Ascending aorta (tissue), 2 donors: Measurements from ENCODE around the gene APBB1IP. TPM values are rescaled to one million over a fixed set of nuclear protein-coding genes. Genes with fewer than 3 reads are reported as not detected.
"Not testable (repeated sequence)": the region's sequence is repeated elsewhere in the genome, so short reads cannot be mapped to it uniquely, and the experiment has no call there.

Experiments
- DNase-seq, 2 donors: peaks; one replicate each; pipeline ENCODE4 v3.0.0-alpha.2; 2019; ENCODE audit warnings: low spot score in 2 of 2
- H3K27ac ChIP-seq, 2 donors: fragments of 200-600 bp; sonication (generic); one replicate each; pipeline ENCODE4 v1.5.1; 2016 to 2017; ENCODE audit warnings: mild to moderate bottlenecking in 1 of 2
- H3K27me3 ChIP-seq: fragments of 200-600 bp; sonication (generic); one replicate; pipeline ENCODE4 v1.5.1; 2017
- H3K36me3 ChIP-seq, 2 donors: fragments of 200-600 bp; sonication (generic); one replicate each; pipeline ENCODE4 v1.5.1; 2016
- H3K4me1 ChIP-seq, 2 donors: fragments of 200-600 bp; sonication (generic); one replicate each; pipeline ENCODE4 v1.5.1; 2016 to 2017; ENCODE audit warnings: mild to moderate bottlenecking in 1 of 2
- H3K4me3 ChIP-seq, 2 donors: fragments of 200-600 bp; sonication (generic); one replicate each; pipeline ENCODE4 v1.5.1; 2016 to 2017; ENCODE audit warnings: mild to moderate bottlenecking in 1 of 2
- H3K9me3 ChIP-seq, 2 donors: fragments of 200-600 bp; sonication (generic); one replicate each; pipeline ENCODE4 v1.5.1; 2016
- intact Hi-C: fragments of 100-400 bp; cut with DNase I; formaldehyde crosslinking; loops from one replicate; pipeline ENCODE4 v1.15.1; 2023
- total RNA-seq: library from RNA; depleted of rRNA; stranded (reverse); fragments of >200 nt; gene quantifications from one replicate; pipeline ENCODE4 v1.1.0, GENCODE V29; 2016
- TF ChIP-seq, protein P1 (sequence below), 3 experiments: fragments of 200-600 bp in 2 of 3; fragments of 450-650 bp in 1 of 3; sonication (generic) in 2 of 3; IDR thresholded peaks; one replicate each; pipeline ENCODE4 v1.5.1; 2016 to 2019; ENCODE audit warnings: antibody characterized with exemption in 3 of 3, mild to moderate bottlenecking in 1 of 3, moderate library complexity in 1 of 3

Gene APBB1IP
- total RNA-seq, 1 donor from 2014 or later, result not detected

- no peak overlapping the region for H3K4me3 ChIP-seq
- TF ChIP-seq, protein P1, sequence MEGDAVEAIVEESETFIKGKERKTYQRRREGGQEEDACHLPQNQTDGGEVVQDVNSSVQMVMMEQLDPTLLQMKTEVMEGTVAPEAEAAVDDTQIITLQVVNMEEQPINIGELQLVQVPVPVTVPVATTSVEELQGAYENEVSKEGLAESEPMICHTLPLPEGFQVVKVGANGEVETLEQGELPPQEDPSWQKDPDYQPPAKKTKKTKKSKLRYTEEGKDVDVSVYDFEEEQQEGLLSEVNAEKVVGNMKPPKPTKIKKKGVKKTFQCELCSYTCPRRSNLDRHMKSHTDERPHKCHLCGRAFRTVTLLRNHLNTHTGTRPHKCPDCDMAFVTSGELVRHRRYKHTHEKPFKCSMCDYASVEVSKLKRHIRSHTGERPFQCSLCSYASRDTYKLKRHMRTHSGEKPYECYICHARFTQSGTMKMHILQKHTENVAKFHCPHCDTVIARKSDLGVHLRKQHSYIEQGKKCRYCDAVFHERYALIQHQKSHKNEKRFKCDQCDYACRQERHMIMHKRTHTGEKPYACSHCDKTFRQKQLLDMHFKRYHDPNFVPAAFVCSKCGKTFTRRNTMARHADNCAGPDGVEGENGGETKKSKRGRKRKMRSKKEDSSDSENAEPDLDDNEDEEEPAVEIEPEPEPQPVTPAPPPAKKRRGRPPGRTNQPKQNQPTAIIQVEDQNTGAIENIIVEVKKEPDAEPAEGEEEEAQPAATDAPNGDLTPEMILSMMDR (IDR thresholded peaks at IDR 0.05), result no peak
- no peaks in the 10 kb centered on the region for H3K9me3 ChIP-seq
- intact Hi-C loops, result no loop called here
- no peak for DNase-seq
- H3K27me3 ChIP-seq, result no peaks in the 10 kb centered on the region
- H3K36me3 ChIP-seq, result no peaks in the 10 kb centered on the region
- no peak overlapping the region for H3K27ac ChIP-seq
- H3K4me1 ChIP-seq, result no peaks in the 10 kb centered on the region
These were observed 155.8 kb downstream of the APBB1IP start for GRCh38 chr10:26593896-26594295.

DNA sequence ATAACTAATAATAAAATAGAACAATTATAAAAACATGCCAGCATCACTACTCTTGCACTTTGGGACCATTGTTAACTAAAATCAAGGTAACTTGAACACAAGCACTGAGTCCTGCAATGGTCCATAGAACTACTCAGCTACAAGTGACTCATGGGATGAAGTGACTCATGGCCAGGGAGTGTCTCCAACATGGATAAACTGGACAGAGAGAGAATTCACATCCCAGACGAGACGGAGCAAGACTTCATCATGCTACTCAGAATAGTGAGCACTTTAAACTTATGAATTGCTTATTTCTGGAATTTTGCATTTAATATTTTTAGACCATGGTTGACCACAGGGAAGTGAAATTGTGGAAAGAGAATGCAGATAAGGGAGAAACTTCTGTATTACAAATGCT lies 165.1 kb downstream of the APBB1IP start:
- H3K27me3 ChIP-seq, H3K9me3 ChIP-seq, H3K36me3 ChIP-seq, DNase-seq, H3K4me3 ChIP-seq, H3K27ac ChIP-seq, H3K4me1 ChIP-seq, intact Hi-C loops: not testable (repeated sequence)

DNA sequence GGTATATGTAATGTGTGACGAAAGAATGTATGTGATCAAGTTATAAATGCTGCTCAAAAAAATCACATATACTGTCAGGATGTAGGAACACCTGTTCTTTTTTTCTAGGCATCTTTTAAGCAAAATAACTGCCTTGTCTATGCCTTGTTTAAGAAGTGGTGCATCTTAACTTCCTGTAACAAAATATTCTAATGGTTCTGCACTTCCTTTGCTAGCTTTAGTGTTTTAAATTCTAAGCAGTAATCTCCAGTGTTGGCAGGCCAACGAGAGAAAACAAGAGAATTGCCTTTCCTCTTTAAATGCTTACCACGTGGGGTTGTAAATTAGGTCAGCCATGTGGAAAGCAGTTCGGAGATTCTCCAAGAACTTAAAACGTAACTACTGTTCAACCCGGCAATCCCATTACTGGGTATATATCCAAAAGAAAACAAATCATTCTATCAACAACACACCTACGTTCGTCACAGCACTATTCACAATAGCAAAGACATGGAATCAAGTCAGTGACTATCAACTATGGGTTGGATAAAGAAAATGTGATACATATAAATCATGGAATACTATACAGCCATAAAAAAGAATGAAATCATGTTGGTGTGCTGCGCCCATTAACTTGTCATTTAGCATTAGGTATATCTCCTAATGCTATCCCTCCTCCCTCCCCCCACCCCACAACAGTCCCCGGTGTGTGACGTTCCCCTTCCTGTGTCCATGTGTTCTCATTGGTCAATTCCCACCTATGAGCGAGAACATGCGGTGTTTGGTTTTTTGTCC lies 166.4 kb downstream of the APBB1IP start:
- DNase-seq, H3K9me3 ChIP-seq, H3K4me1 ChIP-seq, H3K4me3 ChIP-seq, H3K36me3 ChIP-seq, H3K27ac ChIP-seq, intact Hi-C loops, H3K27me3 ChIP-seq: not testable (repeated sequence)

DNA sequence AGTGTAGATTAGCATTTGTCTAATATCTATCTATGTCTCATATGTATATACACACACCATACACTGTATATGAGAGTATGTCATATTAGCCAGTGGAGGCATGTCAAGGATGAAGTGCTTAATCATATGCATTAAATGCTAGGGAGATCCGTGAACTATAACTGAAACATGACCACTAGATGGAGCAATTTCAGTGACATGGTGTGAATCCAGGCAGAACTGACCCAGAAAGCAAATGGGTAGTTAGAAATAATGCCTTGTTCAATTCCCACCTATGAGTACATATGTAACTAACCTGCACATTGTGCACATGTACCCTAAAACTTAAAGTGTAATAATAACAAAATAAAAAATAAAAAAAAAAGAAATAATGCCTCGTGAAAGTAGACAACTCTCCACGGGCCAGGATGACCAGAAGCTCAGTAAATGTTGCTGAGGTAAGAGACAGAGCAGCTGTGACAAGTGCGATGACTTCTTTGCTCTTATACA lies 168.3 kb downstream of the APBB1IP start:
- DNase-seq, H3K27me3 ChIP-seq, intact Hi-C loops, H3K36me3 ChIP-seq, H3K27ac ChIP-seq, H3K4me3 ChIP-seq, H3K4me1 ChIP-seq, H3K9me3 ChIP-seq: not testable (repeated sequence)
- TF ChIP-seq, protein P1 (IDR thresholded peaks at IDR 0.05), result peak in 2 of 3 experiments; percentile 6 to 29

- Histone ChIP-seq H3K4me1 (no peaks in the 10 kb centered on the region), H3K36me3 (no peaks in the 10 kb centered on the region), H3K27ac (no peak overlapping the region), H3K27me3 (no peaks in the 10 kb centered on the region), H3K4me3 (no peak overlapping the region), H3K9me3 (no peaks in the 10 kb centered on the region)
- no peak for DNase-seq
- intact Hi-C loops, result no loop called here
- TF ChIP-seq, protein P1 (IDR thresholded peaks at IDR 0.05), result no peak
These were observed 174.2 kb downstream of the APBB1IP start for GRCh38 chr10:26612151-26612915.

Other genes with a start within 250 kb of the APBB1IP start
- not detected for gene GAD2, start 221.6 kb upstream of the APBB1IP start, total RNA-seq